ENCODE data around the gene JAG1.

Gene JAG1

DNA sequence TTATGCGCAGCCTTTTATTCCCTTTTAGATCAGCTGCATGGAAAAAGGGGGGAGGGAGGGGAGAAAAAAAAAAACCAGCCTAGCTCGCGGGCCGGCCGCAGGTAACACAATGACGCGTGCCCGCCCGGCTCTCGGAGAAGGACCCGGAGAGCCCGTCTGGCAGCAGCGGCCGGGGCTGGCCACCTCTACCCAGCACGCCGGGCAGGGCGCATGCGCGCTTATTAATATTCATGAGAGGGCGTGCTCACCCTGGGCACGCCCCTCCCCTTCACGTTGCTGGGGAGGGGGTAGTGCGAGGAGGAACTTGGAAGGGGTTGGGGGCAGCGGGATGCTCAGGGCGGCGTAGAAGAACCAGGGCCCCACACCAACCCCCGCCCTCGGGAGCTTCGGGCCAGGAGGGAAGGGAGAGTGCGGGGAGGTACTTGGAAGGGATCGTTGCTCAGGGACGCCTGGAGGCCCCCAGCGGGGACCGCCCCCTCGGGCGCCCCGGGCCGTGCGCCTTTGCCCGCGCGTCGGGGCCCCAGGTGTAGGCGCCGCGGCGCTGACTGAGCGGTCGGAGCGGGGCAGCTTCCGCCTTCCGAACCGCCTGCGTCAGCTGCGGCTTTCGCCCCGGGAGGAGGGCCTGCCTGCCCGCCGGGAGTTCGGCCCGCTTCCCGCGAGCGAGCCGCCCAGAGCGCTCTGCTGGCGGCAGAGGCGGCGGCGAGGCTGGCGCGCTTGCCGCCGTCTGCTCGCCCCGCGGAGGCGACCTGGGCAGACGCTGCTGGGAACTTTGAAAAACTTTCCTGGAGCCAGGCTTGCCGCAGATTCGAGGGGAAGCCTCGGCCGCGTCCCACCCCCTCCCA lies at the start of gene JAG1:
Gene JAG1 (minus strand): TSS at position 158 of the 842 bp plus-strand sequence. CDS start 469 bp downstream, outside the sequence.
- DNase-seq (ENCODE audit: low spot score) (peak; percentile 88), FAIRE-seq (peak; percentile 68)

DNA sequence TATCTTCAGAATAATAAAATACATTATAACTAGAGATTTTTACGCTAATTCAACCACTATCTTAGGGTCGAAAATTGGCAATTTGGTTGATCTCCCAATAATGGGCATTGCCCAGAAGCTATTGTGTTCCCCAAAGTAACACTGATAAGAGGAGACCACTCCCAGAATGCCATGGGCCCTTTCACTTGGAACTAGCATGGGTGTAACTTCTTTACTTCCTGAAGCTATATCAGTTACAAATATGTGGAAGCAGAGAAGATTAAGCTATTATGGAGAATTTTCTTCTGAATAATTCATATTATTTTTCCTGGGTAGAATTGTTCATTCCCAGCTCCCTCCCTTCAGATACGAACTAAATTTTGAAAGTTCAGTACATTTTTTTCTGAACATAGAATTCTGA lies 48.2 kb upstream of the JAG1 start:
- no peak for FAIRE-seq

DNA sequence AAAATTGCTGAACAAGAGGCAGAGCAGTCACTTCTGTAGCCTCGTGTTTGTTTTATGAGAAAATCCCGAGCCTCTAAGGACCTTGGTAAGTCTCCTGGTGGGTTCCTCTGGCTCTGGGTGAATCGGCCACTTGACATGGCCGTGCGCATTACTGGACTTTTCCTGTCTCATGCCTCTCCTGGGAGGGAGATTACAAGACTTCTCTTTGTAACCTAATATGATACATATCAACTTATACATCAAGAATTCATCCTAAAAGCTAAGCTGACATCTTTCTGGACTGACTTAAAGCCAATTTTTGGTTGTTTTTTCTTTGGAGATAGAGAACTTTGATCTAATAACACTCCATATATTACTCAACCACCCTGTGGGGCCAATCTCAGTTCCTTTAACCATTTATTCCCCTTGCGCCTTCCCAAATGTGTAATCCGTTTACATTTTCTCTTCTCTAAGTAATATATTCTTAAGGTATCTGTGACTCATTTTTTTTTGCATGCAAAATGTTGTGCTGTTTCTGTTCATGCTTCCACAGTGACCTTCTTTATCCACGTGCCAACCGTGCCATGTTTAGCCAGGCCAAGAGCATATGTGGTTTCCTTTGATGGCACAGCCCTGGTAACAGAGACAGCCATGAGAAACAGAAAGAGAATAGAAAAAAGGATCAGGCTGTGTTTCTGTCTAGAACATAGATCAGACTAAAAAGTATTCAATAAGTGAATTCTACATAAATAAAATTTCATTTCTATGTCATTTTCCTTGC lies 47.5 kb upstream of the JAG1 start:
- FAIRE-seq: no peak
- no peak for DNase-seq (ENCODE audit: low spot score)

More for the DNA sequence above, 48.2 kb upstream of the JAG1 start:
- DNase-seq (ENCODE audit: low spot score): no peak

DNA sequence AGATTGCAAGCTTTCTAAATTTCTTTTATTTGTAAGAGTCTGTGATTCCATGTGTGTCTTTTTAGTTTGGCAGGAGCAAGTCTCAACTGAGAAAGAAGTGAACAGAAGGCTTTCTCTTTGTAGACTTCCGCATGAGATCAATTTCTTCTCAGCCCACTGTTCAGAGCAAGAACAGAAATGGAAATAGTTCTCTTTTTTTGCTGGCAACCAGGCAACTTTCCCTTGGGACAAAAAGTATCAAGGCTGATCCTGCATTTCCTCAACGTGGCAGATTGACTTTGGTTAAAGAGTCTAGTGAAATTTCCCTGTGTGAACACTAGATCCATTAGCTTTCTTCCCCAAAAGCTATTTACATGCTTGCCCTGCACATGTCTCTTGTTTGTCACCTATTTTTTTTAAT lies 46.8 kb upstream of the JAG1 start:
- DNase-seq (ENCODE audit: low spot score) (no peak), FAIRE-seq (no peak)

DNA sequence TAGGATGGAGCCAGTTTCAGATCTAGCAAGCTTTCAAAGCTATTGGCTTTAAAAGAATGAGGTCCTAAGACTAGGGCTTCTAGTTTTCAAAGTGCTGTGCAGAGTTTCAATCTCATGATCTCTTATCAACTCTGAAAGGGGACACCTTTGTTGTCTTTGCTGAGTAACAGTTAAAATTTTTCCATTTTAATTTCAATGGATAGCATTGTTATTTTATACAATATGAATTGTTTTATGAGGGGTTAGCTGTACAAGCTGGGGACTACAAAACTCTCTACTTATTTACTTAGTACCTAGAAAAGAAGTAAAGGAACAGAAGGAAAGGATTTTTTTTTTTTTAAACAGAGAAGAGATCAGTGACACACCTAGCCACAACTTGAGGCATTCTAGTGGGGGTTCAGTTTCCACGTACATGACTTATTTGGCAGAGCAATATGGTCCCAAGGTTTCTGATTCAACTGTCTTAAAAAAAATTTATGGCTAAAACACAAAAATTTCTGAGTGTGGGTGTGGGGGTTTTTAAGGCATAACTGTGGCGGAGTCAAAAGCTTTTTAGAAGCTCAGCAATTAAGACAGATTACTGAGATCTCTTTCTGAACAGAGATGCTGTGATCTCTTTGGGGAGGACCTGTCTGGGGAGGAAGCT lies 46.1 kb upstream of the JAG1 start:
- DNase-seq (ENCODE audit: low spot score) (no peak), FAIRE-seq (no peak)

DNA sequence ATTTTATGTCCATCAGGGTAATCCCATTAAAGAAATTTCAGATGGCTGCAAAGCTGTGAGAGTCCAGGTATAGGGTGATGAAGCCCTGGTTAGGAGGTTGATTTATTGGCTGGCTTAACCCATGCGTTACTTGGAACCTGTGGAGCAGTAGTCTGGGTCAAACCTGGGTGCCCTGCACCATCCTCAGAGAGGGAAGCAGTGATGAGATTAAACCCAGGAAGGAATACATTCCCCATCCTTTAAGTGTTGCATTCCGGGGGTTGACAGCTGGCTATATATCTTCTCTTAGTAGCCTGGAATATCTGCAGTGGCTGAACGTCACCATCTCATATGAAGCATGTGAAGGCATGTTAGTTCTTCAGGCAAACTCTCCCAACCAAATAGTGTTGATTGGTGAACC lies 44.9 kb upstream of the JAG1 start:
- no peak for FAIRE-seq

DNA sequence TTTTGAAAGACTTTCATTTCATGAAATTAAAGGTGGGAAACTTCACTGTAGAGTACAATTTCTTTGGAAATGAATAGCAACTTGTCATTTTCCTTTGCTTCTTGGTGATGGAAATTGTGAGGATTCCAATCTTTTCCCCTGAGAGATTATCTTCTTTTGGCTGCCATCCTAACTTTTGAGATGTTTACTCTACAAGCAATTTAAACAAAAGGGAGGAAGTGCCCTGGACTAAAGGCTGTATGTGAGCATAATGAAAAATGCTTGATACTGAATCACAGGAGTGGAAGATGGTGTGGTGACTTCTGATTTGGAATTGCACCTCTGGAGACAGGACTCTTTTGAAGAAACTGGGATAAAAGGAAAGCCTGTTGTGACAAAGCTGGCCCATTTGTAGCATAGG lies 43.1 kb upstream of the JAG1 start:
- FAIRE-seq (no peak), DNase-seq (ENCODE audit: low spot score) (no peak)

More for the DNA sequence above, 44.9 kb upstream of the JAG1 start:
- no peak for DNase-seq (ENCODE audit: low spot score)

DNA sequence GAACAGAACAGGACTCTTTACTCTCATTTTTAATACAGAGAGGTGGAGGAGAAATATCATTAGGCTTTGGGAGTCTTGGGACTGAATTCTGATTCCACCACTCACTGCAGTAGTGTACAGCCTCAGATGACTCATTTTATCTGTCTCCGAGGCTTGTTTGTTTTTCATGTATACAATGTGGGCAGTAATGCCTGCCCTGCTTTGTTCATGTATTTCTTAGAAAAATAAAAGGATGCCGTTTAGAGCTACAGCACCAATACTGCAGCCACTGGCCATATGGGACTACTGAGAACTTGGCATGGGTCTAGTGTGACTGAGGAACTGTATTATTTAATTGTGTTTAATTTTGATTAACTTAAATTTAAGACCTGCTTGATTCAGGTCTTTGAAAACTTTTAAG lies 41.2 kb upstream of the JAG1 start:
- peak; percentile 27 for FAIRE-seq
- DNase-seq (ENCODE audit: low spot score): peak; percentile 16

DNA sequence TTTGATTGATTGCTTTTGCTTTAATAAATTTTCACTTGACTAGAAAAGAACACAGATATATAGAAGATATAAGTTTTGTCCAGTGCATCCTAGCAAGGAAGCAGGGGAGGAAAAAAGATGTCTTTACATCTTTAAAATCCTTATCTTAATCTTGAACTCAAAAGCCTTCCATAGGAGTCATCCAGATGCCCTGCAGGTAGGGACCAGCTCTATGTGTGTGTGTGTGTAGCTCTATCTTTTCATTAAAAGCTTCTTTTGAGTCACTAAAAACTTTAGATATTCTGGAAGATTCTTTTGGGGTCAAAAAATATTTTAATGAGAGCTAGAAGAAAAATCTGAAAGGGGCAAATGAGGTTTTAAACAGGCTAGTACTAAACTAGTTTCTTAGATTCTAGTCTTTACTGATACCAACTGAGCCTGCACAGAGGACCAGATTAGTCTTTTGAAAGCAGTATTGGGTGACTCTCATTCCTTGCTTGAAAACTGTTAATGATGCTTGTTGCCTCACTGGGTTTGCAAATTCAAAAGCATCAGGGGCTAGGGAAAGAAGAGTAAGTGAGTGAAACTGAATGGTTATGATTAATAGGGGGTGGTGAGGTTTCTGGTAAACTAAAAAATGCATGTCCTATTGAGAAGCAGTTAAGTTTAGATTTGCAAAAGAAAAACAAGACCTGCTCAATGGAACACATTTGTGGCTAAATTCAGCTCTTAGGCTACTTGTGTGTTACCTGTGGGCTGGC lies 40.6 kb upstream of the JAG1 start:
- DNase-seq (ENCODE audit: low spot score) (no peak), FAIRE-seq (no peak)

DNA sequence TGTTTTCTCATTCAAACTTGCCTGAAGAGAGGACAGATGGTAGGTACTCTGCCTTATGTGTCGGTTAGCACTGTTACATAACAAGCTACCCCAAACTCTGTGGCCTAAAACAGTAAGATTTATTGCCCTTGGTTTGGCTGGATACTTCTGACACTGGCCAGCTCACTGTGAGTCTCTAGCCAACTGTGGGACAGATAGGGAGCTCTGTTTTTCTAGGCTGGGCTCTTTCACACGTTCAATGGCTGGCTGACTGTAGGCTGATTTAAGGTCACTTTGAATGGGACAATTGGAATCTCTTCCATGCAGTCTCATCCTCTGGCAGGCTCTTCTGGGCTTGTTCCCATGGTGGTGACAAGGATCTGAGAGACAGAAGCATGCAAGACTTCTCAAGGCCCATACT lies 39.4 kb upstream of the JAG1 start:
- DNase-seq (ENCODE audit: low spot score): no peak
- no peak for FAIRE-seq

DNA sequence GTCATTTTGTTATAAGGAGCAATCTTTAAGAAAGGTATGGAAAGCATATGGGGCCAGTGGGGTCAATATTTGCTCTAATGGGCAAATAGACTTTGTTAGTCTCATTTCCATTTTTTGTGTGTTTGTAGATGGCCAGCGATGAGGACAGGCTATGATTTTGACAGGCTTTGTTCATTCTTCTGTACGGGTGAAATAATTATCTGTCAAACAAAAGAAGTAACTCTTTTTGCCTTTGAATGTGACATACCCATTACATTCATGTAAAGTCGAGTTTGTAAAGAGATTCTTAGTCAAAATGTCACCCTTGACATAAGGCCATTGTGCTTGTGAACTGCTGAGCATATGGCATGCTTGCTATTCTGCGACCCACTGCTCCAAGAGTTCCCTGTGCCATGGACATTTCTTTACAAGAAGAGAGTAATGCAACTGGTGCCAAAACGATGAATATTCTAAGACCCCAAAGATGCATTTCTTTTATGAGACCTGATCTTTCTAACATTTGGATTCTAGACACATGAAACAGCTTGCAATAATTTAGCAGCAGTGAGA lies 38.2 kb upstream of the JAG1 start:
- FAIRE-seq: no peak
- DNase-seq (ENCODE audit: low spot score): no peak

DNA sequence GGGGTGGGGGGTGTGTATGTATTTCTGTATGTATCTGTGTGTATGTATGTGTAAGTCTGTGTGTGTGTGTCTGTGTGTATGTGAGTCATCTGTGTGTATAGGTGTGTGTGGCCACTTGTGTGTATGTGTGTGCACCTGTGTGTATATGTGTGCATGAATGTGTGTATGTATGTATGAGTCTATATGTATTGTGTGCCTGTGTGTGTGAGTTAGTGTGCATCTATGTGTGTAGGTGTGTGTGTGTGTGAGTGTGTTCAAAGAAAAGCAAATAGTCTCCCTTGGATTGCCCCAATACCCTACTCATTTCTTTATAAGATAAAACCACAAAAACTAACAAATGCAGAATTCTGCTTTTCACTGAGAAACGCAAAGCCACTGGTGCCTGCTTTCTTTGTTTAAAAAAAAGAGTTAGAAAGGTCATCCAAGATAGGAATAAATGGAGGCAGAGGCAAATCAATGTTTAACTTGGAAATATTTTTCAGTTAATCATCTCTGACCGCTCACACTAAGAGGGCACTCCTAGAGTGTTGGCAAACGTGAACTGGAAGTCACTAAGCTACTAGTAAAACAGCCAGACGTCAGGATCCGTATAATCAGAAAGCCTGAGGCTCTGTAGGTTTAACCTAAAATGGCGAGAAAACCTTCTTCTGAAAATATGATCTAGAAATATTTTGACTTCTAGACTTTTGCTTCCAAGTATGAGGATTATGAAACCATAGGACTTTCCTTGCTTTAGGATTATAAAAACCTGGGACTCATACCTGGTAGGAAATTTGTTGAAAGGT lies 37.4 kb upstream of the JAG1 start:
- FAIRE-seq (peak; percentile 97), DNase-seq (ENCODE audit: low spot score) (peak; percentile 76)

DNA sequence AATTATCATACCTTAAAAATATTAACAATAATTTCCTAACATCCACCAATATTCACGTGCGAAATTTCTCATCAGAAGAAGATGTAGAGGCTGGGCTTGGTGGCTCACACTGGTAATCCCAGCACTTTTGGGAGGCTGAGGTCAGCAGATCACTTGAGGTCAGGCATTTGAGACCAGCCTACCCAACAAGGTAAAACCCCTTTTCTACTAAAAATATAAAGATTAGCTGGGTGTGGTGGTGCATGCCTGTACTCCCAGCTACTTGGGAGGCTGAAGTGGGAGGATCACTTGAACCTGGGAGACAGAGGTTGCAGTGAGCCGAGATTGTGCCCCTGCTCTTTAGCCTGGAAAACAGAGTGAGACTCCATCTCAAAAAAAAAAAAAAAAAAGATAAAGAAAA lies 36.1 kb upstream of the JAG1 start:
- DNase-seq (ENCODE audit: low spot score) (no peak), FAIRE-seq (no peak)

DNA sequence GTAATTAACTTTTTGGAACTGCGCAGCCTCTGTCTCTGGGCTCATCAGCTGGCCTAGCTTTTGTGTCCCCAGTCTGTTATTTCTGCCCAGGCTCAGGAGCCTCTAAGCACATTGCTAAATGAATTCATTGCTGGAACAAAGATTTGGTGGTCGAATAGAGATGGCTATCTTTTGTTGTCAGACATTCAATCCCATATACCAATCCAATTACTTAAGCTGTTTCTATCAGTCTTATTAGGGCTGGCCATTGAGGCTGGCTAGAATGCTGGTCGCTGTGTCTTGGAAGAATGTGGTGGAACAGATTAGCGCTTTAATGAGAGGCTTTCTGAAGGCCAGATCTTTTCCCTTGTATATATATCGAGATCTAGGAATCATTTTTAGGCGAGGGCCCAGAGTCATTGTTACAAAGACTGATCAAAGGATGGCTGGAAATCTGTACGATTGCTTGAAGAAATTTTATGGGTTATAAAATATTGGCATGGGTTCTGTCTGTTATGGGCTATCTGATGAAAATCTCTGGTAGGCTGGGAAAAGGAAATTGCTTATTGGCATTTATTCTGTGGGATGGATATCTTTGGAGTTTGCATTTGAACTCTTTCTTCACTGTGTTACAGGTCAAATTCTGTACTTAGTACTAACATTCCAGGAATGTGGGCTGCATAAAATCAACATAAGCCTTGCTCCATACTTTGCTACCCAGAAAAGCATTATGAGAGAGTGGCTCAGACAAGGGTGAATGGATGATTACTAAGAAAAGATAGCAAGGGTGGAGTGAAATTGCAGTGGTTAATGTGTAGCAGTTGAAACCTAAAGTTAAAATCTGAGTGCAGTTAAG lies 34.8 kb upstream of the JAG1 start:
- FAIRE-seq (peak; percentile 93), DNase-seq (ENCODE audit: low spot score) (peak; percentile 74)

DNA sequence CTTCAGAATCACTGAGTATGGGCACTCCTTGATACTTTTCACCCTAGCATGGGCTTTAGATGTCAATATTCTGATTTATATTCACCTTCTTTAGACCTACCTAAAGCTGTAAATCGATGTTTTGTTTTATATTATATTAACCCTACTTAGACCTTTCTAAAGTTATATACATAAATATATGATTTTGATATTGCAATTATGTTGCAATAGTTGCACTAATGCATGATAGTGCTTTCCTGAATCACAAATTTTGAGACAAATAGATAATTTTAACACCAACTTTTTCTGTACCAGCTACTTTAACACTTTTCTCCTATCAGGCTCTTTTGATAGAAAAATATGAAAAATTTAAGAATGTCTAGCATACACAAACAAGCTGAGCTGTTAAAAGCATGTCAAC lies 34.0 kb upstream of the JAG1 start:
- DNase-seq (ENCODE audit: low spot score): no peak
- no peak for FAIRE-seq

DNA sequence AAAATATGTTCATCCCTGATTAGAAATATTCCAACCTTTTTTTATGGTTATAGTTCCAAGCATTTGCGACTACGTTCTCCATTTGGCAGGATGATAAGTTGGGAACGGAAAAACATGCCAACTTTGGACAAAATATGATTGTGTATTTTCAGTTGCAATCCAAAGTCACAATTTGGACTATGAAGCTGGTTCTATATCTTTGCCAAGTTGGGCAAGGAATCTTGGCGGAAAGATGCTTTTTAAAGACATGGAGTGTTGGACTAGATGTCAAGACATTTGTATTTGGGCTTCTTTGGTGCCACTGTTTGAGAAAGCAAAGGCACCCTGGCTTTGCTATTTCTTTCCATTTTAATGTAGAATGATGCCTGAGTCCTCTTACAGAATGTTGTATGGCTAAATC lies 33.3 kb upstream of the JAG1 start:
- FAIRE-seq (no peak), DNase-seq (ENCODE audit: low spot score) (no peak)

DNA sequence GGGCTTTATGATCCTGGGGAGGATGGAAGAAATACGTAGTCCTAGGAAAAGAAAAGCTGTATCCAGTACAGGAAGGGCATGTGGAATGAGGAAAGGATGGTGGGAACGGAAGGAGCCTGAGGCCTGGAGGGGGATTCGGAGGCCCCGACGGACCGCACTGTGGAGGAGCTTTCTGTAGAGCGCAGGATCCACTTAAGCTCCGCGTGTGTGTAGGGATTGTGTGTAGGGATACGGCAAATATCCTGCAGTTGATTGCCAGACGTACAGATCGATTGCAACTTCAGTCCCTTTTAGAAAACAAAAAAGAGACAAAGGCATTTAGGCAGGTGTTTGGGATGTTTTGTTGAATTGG lies 32.6 kb upstream of the JAG1 start:
- DNase-seq (ENCODE audit: low spot score) (no peak), FAIRE-seq (no peak)

DNA sequence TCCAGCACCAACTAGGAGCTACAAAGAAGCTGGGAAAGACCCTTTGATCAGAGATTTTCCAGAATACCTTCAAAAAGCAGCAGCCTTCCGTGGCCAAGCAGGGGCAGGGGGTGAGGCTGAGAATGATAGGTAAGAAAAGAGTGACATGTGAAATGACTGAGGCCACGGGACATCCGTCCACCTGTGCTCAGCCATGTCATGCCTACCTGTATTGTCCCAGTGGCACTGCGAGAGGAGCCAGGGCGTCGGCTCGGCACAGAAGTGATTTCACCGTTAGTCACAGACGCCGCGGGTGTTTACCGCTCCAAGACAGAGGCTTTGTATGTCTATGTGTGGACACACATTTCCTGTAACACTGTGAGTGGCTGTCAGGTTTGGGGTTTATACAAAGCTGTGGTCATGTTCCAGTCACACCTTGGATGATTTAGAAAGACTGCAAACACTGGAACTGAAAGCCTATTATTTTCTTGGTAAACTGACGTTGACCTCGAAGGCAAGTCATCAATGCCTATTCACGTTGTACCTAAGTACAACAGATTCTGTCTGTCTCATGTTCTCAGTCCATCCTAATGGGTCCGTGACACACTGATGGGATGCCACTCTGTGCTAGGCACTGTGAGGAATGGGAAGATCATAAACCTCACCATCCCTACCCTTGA lies 32.1 kb upstream of the JAG1 start:
- FAIRE-seq: no peak
- no peak for DNase-seq (ENCODE audit: low spot score)

DNA sequence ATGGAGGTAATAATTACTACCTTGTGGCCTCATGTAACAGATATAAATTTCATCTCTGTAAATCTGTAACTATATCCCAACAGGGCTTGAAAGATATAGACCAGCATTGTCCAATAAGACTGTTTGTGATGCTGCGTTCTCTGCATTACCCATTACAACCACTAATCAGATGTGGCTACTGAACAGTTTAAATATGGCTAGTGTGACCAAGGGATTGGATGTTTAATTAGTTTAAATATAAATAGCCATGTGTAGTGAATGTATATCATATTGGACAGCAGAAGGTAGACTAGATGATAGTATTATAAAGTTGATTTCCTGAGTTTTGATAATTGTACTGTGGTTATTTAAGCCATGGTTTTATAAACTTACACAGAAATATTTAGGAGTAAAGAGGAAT lies 27.8 kb upstream of the JAG1 start:
- DNase-seq (ENCODE audit: low spot score) (no peak), FAIRE-seq (no peak)

All from RCC 7860 (cell line).